GM20431 (cell line): ENCODE measurements around the gene CILP2.

Experiments
- in situ Hi-C: fragments of 300-500 bp; cut with MseI, MboI; formaldehyde crosslinking; loops from one replicate; pipeline ENCODE4 v1.15.0; 2020; ENCODE audit warnings: low sequenced_read_pairs; ENCODE audit not compliant: unreplicated experiment

The CILP2 gene

DNA sequence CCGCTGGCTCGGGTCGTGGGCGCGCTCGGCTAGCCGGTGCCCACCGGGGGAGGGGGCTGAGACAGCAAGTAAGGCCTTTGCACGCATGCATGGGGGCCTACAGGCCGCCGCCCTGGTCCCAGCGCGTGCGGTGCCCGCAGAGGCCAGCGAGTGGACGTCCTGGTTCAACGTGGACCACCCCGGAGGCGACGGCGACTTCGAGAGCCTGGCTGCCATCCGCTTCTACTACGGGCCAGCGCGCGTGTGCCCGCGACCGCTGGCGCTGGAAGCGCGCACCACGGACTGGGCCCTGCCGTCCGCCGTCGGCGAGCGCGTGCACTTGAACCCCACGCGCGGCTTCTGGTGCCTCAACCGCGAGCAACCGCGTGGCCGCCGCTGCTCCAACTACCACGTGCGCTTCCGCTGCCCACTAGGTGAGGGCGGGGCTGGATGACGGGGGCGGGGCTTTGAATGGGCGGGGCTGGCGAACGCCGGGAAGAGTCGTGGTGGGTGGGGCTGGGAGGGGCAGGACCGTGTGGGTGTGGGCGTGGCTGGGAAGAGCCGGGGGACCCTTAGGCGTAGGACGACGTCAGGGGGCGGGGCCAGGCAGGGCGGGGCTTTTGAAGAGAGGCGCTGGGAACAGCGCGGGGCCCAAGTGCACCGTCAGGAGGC is 2.1 kb downstream of the CILP2 start:
- in situ Hi-C loops, result loop anchor here (25.0 kb wide), 3 partner anchors 97 to 747 kb away; partner anchors contain the start of genes GMIP and LPAR2

DNA sequence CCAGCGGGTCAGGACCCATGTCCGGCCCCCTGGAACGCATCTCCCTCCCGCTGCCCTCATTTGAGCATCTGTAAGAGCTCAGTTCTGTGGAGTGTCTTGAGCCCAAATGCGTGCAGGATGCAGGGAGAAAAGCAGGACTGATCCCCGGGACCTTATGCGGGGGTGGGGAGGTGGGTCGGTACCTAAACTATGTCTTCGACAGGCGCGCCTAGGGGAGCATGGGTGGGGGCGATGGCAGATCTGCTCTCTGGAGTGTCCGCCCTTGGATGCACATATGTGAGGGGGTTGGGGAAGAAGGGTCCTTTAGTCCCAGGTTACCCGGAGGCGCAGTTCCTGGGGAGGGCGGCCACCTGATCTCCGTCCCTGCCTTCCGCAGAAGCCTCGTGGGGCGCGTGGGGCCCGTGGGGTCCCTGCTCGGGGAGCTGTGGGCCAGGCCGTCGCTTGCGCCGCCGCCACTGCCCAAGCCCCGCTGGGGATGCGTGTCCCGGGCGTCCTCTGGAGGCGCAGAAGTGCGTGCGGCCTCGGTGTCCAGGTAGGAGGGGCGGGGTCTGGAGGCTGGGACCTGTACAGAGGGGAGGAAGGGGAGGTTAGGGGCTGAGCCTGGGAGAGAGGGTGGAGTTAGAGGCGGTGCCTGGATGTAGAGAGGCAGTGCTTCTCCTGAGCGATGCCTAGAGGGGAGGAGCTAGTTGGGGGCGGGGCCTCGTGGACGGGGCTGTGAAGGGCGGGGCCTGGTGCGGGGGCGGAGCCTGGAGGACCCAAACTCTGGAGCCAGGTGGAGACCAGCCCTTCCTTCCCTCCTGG is 2.9 kb downstream of the CILP2 start:
- in situ Hi-C loops, result loop anchor here (25.0 kb wide), 3 partner anchors 96 to 746 kb away; partner anchors contain the start of genes GMIP and LPAR2

GRCh38 chr19:19541616-19542015 is 3.6 kb downstream of the CILP2 start:
- in situ Hi-C loops, result loop anchor here (25.0 kb wide), 3 partner anchors 96 to 746 kb away; partner anchors contain the start of genes GMIP and LPAR2

DNA sequence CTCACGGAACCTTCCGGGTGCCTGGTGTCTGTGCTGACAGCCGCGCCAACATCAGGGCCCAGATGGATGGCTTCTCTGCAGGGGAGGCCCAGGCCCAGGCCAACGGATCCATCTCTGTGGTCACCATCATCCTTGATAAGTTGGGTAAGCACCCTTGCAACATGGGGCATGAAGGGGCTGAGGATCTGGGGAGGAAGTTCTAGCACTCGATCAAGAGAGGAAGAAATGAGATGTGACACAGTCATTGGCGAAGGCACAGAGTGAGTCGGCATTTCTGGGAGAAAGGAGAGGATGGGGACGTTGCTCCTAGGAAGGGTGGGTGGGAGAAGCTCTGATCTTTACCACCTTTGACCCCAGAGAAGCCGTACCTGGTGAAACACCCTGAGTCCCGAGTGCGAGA is 4.4 kb downstream of the CILP2 start:
- in situ Hi-C loops, result loop anchor here (25.0 kb wide), 3 partner anchors 95 to 745 kb away; partner anchors contain the start of genes GMIP and LPAR2

DNA sequence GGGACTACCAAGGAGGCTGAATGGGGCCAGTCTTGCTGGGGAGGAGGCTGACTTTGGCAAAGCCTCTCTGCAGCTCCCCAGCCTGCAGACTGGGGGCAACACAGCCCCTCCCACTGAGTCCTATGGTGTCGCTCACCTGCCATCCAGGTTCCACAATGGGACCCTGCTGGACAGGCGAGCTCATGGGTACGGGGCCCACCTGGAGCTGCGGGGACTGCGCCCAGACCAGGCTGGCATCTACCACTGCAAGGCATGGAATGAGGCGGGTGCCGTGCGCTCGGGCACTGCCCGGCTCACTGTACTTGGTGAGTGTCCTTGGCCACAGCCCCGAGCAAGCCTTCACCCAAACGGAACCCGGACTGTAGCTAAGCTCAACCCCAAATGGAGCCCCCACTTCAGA is 5.0 kb downstream of the CILP2 start:
- in situ Hi-C loops, result loop anchor here (25.0 kb wide), 3 partner anchors 94 to 744 kb away; partner anchors contain the start of genes GMIP and LPAR2

DNA sequence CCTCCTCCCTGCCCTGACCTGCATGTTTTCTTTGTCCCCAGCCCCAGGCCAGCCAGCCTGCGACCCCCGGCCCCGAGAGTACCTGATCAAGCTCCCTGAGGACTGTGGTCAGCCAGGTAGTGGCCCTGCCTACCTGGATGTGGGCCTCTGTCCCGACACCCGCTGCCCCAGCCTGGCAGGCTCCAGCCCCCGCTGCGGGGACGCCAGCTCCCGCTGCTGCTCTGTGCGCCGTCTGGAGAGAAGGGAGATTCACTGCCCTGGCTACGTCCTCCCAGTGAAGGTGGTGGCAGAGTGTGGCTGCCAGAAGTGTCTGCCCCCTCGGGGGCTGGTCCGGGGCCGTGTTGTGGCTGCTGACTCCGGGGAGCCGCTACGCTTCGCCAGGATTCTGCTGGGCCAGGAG is 5.6 kb downstream of the CILP2 start:
- in situ Hi-C loops, result loop anchor here (25.0 kb wide), 3 partner anchors 94 to 744 kb away; partner anchors contain the start of genes GMIP and LPAR2

DNA sequence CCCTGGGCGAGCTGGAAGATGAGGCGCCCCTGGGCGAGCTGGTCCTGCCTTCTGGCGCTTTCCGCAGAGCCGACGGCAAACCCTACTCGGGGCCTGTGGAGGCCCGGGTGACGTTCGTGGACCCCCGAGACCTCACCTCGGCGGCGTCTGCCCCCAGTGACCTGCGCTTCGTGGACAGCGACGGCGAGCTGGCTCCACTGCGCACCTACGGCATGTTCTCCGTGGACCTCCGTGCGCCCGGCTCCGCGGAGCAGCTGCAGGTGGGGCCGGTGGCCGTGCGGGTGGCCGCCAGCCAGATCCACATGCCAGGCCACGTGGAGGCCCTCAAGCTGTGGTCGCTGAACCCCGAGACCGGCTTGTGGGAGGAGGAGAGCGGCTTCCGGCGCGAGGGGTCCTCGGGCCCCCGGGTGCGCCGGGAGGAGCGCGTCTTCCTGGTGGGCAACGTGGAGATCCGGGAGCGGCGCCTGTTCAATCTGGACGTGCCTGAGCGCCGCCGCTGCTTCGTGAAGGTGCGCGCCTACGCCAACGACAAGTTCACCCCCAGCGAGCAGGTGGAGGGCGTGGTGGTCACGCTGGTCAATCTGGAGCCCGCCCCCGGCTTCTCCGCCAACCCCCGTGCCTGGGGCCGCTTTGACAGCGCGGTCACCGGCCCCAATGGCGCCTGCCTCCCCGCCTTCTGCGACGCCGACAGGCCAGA is 6.3 kb downstream of the CILP2 start:
- in situ Hi-C loops, result loop anchor here (25.0 kb wide), 3 partner anchors 93 to 743 kb away; partner anchors contain the start of genes GMIP and LPAR2

GRCh38 chr19:19544954-19545591 is 7.0 kb downstream of the CILP2 start:
- in situ Hi-C loops, result loop anchor here (25.0 kb wide), 3 partner anchors 92 to 742 kb away; partner anchors contain the start of genes GMIP and LPAR2

DNA sequence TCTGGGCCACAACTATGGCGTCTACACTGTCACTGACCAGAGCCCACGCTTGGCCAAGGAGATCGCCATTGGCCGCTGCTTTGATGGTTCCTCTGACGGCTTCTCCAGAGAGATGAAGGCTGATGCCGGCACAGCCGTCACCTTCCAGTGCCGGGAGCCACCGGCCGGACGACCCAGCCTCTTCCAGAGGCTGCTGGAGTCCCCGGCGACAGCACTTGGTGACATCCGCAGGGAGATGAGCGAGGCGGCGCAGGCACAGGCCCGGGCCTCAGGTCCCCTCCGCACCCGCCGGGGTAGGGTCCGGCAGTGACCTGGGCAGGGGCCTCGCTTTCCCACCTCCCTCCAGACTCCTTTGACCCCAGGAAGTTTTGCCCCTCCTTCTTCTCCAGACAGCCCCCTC is 7.6 kb downstream of the CILP2 start:
- in situ Hi-C loops, result loop anchor here (25.0 kb wide), 3 partner anchors 92 to 742 kb away; partner anchors contain the start of genes GMIP and LPAR2

- in situ Hi-C loops, result loop anchor here (25.0 kb wide), 3 partner anchors 91 to 741 kb away; partner anchors contain the start of genes GMIP and LPAR2
These were observed 8.7 kb downstream of the CILP2 start for GRCh38 chr19:19546751-19547162.

DNA sequence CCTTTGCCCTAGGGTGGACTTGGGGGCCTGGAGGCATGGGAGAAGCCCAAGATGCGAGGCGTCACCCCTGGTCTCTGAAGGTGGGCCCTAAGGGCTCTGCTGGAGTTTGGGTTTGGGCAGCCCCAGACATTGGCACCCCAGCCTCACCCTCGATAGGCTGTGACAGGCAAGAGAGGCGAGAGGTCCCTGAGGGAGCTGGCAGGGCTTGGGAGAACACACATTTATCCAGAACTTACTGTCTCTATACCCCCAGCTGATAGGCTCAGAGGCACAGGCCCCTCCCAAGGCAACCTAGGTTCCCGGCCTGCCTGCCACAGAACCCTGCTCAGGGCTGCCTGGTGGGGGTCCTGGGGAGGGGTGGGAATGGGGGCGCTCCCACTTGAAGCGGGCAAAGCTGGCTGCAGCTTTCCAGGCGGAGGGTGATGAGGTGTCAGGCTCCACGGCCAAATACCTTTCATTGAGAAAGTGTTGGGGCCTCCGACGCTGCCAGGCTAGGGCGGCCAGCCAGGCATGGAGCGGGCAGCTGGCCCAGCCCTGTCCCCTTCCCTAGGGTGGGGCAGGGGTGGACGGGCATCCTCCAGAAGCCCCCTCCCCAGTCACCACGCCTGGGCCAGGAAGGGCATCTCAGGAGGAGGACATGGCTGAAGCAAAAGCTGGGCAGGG is 9.7 kb downstream of the CILP2 start:
- in situ Hi-C loops, result loop anchor here (25.0 kb wide), 3 partner anchors 89 to 739 kb away; partner anchors contain the start of genes GMIP and LPAR2

DNA sequence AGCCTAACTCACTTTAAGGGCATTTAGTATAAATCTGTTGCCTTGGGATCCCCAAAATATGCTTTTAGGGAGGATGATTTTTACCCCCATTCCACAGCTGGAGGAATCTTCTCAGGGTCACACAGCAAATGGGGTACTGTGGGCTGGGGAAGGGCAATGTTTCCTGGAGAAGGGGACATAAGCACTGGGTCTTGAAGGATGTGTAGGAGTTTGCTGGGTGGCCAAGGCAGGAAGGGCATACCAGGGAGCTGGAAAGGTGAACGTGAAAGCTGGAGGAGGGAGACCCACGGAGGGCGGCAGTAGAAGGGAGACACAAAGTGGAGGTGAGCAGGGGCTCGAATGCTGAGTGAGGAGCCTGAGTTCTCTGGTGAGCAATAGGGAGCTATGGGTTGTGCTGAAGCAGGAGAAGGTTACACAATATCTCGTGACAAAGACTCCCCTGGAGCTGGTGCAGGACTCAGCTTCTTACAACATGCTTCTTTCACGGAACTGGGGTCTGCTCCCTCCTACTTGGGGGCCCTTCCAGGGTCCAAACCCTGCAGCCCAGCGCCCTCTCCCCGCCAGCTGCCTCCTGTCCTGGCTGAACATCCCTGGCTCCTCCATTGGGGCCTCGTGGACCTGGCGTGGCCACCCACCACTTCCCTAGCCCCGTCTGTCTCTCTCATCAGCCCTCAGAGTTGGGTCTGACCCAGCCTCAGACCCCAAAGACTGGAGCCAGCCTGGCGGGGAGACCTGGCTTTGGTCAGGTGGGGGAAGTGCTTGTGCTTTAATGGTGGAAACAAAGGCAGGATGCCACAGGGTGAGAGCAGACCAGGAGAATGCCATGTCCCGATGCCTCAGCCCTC is 11.1 kb downstream of the CILP2 start:
- in situ Hi-C loops, result loop anchor here (25.0 kb wide), 3 partner anchors 88 to 738 kb away; partner anchors contain the start of genes GMIP and LPAR2

GRCh38 chr19:19549804-19550464 is 11.9 kb downstream of the CILP2 start:
- in situ Hi-C loops, result loop anchor here (25.0 kb wide), 3 partner anchors 87 to 737 kb away; partner anchors contain the start of genes GMIP and LPAR2

- in situ Hi-C loops, result no loop called here
These were observed 12.4 kb downstream of the CILP2 start for GRCh38 chr19:19550485-19550929.

GRCh38 chr19:19550972-19551852 is 13.1 kb downstream of the CILP2 start:
- in situ Hi-C loops, result no loop called here

DNA sequence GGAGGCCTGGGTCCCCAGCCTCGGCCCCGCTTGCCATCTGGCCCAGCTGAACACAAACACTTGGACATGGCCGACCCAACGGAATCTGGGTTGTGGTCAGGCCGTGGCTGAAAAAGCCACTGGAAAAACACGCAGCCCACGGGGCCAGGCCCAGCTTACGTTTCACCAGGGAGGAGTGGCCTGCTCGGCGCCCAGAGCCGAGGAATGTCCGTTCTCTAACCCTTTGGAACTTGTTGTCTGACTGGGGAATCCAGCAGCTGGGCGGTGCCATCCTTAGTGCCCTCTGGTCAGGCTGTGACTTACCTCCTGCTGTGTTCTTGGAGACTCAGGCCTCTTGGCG is 13.8 kb downstream of the CILP2 start:
- in situ Hi-C loops, result no loop called here
